Fibroblast of skin of scalp (primary cell): Measurements from ENCODE around the gene CERS6.
"Not testable (repeated sequence)": the region's sequence is repeated elsewhere in the genome, so short reads cannot be mapped to it uniquely, and the experiment has no call there.

Experiments
- DNase-seq: peaks from one replicate; pipeline ENCODE4 v3.0.0-alpha.2; 2013

The CERS6 gene

DNA sequence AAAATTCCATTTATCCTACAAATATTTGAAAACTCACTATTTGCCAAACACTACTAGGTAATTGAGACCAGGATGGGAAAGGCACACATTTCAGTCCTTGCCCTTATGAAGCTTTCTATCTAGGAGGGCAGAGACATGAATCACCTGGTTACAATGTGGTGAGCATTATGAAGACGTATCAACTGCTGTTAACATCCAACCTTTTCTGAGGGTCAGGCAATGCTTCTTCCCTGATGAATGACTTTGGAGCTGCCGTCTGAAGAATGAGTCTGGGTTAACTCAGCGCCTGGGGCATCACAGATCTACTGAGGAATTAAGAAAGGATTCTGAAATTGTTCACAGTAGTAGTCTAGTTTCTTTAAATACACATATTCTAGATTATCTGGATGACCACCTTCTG, 284.3 kb downstream of the CERS6 start:
- DNase-seq = no peak

DNA sequence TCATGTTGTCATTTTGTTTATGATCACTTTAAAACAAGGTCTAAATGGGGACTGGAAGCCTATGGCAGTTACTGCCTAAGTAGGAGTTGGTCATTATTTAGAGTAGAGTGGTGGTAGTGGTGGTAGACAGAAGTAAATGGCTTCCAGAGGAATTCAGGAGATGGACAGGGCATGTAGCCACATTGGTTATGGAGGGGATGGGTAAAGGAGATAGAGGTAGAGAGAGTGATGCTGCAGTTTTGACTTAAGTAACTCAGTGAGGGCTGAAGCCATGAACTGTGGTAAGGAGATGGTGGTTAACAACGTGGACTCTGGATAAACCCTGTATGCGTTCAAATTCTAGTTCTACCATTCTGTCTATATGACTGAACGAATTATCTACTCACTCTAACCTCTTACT, 284.7 kb downstream of the CERS6 start:
- no peak for DNase-seq

DNA sequence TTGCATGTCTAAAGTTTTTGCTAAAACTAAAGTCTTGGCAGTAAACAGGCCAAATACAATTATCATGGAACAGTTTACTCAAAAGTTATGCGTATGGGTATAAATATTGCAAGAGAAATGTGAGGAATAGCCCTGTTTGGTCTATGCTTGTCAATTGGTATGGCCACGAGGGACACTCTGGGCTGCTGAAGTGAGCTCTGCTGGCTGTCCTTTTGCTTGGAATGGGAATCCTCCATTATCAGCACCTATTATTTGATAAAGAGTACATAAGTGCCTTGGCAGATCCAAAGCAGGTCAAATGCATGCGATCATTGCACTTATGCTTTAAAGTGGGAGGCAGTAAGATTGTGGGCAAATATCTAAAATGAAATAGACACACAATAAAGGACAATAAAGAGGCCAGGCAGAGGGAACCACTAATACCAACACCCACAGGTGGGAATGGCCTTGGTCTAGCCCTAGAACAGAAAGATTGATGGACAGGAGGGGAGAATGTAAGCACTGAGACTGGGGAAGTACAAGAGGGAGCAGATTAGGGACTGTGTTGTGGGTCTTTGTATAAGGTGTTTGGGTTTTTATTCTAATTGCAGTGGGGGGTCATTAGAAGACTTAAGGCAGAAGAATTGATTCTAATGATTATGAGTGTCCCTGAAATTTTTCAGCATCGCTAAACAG, 286.3 kb downstream of the CERS6 start:
- no peak for DNase-seq

DNA sequence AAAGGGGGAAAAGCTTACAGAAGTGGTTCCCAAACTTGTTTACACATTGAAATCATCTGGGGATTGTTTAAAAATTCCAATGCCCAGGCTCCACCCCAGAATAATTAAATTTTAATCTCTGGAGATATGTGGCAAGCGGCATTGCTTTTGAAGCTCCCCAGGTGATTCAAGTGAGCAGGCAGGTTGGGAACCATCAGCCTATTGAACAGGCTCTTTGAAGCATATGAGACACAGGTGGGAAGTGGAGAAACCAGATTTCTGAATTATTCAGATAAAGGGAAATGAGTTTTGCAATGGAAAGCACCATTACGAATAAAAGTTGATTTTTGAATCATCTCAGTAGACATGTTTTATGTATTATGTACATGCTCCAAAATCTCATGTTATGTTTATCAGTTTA, 288.8 kb downstream of the CERS6 start:
- no peak for DNase-seq

DNA sequence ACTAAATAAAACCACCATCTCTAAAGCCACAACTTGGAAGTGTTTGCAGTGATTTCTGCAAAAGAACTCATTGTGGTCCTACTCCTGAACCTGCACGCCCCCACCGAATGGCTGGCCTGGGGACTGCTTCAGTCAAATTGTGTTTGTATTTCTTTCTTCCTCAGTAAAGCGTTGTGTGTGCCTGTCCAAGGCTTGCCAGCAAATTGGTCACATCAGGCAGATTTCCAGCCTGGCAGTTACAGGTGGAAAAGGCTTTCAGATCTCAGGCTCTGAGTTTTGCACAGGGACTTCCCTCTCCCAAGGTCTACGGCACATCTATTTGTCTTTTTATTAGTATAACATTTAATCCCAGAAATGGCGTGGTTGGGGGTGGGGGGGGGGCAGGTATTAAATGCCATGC, 292.4 kb downstream of the CERS6 start:
- DNase-seq = no peak

DNA sequence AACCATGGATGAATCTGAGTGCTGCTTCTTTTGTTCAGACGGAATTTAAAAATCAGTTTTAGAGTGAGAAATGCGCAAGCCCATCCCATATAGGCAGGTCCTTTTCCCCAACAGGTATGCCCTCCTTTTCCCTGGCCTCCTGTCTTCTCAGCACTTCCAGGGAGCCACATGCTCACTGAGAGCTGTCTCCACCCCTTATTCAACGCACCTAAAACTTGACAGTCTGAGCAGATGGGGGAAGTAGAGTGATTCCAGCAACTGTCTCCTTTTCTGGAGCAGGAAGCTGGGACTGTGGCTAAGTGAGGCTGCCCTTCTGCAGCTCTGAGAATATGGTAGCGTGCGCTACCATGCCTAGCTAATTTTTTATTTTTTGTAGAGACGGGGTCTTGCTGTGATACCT, 293.2 kb downstream of the CERS6 start:
- DNase-seq = no peak

DNA sequence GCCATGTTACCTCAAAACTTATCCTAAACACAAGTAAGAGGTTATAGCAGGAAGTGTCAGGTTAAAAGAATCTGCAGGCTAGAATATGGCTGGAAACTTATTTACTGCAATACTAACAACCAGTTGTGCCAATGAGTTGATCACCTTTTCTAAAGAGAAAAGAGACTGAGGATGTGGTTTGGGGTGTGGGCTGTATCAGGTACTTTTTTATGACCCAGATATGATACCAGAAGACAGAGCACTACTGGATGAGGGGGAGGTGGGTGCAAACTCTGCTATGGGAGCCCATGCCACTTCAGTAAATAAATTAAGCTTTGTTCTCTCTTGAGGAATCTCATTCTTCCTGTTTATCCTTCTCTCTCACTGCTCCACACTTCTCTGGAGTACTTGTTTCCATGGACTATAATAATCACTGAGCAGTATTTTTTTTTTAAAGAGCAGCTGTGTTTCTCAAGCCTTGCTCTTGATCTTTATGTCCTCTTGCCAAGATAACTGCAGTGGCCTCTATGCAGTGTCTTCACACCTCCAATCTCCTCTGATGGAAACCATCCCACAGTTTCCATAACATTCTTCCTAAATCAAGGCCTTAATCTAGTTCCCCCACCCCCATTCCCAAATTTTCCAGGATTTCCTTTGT, 295.1 kb downstream of the CERS6 start:
- no peak for DNase-seq

DNA sequence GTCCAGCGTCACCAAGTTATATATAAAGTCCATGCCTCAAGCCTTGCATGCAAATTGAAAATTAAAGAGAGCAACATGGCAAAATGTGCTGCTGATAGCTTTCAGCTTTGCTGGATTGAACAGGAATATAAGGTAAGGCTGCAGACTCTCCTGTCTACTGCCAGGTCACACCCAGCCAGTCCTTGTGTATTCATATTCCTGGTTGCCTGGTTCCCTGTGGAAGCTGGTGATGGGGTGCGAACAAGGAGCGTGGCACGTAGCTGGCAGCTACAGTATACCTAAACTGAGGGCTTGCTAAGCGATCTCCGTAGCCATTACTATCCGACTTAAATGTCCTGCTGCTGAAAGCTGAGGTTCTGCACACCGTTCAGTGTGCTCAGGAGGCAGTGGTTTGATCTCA, 296.3 kb downstream of the CERS6 start:
- no peak for DNase-seq

DNA sequence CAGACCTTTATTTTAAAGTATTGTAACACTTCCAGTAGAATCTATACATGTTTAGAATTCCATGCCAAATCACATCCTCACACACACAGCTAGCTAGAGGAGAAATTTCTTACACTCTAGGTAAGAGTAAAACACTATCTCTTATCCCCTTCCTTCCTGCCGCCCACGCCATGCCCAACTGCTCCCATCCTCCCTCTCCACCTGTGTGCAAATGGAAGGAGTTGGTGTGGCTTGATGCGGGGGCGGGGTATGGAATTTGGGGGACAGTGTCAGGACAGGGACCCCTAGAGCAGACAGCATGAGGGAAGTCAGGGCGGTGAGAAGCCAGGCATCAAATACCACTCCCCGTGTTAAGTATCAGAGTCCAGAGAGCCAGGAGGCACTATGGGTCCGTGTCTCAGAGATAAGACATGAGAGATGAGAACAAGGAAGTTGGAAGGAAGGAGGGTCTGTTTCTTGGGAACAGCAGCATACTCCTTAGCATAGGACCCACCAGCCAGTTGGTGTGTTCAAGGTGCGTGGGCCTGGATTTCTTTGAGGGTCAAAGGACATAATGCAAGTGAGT, 297.8 kb downstream of the CERS6 start:
- no peak for DNase-seq

DNA sequence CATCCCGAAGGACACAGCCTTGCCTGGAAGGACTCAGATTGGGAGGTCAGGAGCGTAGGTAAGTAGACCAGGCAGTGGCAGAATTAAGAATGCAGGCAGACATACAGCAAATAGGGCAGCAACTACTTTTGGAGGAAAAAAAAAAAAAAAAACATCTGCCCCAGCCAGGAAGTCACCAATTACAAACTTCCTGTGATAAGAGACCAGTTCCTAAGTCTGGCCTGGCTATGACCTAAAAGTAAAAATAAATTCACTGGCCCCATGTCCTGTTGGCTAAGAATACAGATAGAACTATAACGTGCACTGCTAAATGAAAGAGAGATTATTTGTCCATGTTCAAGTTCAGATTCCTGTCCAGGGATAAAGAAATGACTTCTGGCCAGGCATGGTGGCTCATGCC, 301.2 kb downstream of the CERS6 start:
- no peak for DNase-seq

DNA sequence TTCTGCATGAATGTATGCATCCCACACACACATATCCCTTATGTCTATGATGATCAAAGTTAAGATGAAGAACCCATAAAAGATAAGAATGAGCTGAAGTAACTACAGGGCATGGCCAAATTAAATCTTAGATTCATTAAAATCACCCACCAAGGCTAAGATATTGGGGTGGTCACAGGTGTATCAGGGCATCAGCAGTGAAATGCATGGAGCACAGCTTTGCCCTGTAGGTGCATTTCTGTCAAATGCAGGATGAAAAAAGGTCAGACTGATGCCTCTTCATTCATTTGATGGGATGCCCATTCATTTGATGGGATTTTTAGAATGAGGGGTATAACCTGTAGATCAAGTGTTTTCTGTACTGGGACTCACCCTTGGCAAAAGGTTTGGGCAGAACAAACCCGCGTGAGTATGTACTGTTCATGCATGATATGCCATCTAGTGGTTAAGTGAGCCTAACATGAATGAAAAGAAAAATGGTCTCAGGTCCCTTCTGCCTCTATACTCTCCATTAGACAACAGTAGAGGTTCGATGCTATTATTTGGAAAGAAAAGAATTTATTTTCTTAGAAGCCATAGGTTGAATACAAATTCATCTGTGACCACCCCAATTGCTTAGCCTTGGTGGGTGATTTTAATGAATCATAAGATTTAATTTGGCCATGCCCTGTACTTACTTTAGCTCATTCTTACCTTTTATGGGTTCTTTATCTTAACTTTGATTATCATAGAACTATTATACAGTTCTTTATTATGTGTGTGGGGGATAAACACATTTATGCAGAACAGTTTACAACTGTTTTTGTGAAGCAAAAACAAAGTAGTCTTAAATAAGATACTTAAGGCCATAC, 303.1 kb downstream of the CERS6 start:
- peak; percentile 56 for DNase-seq

DNA sequence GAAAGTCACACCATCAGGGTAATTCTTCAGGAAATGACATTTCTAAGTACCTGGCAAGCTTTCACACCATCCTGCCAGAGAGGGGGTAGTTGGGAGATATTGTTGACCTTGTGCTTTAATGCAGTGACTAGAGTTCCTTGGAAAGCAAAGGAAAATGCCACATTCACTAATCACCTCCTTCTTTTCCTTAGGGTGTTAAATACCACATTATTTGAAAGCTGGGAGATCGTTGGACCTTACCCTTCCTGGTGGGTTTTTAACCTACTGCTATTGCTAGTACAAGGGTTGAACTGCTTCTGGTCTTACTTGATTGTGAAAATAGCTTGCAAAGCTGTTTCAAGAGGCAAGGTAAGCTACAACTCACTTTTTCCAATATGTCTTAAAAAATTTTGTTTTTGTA, 309.3 kb downstream of the CERS6 start:
- DNase-seq = no peak

DNA sequence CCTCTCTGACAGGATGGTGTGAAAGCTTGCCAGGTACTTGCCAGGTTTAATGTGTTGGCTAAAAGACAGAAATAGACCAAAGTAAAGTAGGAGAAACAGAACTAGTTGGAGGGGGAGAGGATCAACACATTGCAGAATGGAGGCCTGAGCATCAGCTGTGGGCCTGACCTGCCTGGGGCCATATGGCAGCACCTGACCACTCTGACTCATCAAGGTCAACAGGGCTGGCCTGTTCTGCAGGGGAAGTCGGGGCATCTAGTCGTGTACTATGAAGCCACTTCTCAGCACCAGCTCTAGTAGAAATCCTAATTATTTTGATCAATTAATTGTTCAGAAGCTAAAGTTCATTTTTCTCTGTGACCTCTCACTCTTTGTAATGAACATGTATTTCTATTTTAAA, 310.5 kb downstream of the CERS6 start:
- DNase-seq = no peak

DNA sequence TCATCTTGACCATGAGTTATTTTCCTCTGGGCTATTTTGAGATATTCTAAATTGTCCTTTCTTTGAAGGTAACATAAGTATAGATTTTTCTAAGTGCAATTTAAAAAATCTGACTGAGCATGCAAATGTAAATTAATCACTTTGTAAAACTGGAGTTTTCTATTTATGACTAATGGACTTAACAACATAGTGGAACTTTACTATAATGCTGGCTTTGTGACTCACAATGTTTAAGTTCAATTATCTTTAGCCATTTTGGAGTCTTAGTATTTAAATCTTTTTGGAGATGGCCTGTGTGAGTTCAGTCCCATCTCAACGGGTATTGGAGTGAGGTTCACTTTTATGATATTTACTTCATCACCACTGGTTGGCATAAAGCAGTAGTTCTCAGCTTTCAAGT, 311.2 kb downstream of the CERS6 start:
- no peak for DNase-seq

DNA sequence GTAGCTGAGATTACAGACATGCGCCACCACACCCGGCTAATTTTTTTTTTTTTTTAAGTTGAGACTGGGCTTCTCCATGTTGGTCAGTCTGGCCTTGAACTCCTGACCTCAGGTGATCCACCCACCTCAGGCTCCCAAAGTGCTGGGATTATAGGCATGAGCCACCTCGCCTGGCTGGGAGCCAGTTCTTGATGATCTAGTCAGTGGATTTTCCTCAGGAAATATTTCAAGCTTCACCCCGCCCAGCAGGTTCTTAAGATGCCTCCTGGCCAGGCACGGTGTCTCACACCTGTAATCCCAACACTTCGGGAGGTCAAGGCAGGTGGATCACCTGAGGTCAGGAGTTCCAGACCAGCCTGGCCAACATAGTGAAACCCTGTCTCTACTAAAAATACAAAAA, 312.3 kb downstream of the CERS6 start:
- not testable (repeated sequence) for DNase-seq

DNA sequence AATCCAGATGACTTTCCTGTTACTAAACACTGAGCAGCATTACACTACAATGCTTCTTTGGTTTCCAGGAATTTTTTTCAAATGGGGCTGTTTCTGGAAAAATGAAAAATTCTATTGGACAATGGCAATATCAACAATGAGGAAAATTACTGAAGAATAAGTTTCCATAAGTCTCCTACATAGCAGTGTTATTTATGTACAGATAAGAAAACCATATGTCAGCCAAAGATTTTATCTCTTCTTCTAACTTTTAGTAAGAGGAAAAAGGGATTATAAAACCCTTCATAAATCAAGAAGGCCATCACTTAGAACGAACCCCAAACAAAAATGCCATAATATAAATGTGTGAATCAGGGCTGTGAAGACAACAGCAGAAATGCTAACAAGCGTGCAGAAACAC, 314.7 kb downstream of the CERS6 start:
- DNase-seq = no peak

DNA sequence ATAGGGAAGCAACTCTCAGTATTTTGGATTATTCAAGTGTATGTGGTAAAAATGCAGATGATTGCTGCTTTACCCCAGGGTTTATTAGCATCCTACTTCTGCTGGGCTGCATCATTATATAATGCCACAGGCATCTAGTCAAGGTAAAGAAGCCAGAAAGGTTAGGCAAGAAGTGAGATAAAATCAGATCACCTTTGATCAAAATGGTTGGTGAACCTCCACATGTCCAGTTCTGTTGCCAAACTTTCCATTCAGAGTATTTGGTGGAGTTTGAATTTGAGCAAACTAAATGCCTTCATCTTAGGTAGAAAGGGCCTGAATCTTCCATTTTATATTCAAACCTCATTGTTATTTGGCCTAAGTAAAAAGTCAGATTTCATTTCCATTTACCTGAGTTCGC, 316.6 kb downstream of the CERS6 start:
- no peak for DNase-seq

DNA sequence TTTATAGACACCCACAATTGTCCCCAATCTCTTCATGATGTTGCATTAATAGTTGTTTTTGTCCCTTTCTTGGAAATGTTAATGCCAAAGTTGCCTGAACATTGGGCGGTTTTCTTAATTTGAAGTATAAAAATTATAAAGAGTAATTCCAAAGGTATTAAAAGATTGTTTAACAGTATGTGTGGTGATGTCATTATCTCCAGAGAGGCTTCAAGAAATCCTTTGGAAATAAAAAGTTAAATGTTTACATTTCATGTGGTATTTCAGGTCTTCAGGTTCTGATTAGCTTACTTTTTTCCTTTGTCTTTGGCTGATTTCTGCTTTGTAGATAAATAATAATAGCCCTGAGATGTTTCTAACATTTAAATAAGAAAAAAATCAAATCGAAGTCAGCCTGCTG, 317.1 kb downstream of the CERS6 start:
- no peak for DNase-seq

DNA sequence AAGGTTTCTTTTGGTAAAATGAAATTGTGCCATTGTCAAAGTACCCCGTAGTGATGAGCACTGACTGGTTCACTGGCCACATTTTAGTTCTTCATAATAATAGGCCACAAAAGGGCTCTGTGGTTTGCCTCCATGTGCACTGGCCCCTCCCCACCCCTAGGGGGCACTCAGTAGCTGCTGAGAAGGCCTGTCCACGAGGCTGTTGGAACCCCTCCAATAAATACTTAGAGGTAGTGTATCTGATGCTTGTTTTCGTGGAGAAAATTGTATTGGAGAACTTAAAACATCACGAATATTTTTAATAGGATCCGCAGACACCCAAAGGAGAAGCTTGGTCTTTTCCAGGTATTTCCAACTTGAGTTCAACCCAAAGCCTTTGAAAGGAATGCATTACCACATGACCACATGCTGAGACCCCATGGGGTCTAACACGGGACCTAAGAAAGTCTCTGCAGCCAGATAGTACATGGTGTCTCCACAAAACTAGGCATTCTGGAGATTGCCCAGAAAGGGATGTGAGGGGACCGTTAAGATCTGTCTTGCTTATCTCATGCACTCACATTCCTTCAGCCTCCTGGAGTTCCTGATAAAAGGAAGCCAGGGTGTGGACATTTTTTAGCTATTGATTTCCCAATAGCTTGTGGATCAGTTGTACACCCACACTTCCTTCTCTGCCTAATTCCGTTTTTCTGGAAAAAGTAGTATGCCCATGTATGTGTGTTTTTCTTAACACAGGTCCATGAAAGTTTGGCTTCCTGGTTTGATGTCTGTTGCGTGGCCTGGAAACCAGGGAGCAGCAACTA, 317.8 kb downstream of the CERS6 start:
- peak; percentile 57 for DNase-seq

DNA sequence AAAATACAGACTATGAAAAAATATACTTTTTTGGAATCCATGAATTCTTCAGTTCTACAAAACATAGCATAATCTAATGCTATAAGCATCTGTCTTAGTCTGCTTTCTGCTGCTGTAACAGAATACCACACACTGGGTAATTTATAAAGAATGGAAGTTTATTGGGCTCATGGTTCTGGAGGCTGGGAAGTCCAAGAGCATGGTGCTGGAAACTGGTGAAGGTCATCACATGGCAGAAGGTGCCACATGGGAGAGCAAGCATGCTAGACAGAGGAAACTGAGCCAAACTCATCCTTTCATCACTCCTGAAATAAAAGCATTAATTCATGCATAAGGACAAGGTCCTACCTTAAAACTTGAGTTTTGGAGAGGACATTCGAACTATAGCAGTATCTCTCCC, 319.8 kb downstream of the CERS6 start:
- no peak for DNase-seq

DNA sequence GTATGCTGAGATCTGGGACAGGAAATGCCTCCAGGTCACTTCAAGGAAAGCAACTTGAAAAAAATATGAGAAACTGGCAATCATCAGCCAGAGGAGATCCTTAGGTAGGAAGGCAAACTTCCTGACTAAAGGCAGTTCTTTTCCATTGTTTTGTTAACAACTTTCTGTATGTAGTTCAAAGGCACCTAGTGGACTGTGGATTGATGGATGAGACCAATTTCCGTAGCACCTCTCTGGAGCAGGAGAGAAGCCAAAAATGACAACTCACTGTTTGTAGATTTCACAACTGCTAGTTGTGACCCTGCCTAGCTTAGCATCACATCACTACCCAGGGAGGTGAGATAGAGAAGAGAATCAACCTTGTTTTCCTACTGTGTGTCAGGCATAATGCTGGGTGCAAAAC, 324.6 kb downstream of the CERS6 start:
- no peak for DNase-seq

DNA sequence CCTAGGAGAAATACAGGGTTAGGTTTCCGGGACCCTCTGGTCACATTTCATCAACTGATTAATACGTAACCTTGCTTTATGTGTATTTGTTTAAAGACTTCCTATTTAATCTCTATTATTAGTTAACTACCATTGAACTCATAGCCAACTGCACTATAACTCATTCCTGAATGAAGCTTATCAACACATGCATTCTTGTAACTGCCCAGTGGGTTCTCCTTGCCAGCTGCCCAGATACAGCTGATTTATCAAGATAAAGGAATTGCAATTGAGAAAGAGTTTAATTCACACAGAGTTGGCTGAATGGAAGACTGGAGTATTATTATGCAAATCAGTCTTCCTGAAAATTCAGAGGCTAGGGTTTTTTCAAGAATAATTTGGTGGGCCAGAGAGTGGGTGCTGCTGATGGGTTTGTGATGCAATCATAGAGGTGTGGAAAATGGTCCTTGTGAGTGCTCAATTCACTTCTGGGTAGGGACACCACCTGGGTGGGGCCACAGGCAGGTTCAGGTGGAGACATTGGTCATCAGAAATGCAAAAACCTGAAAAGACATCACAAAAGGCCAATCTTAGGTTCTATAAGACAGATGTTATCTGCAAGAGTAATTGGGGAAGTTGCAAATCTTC, 325.2 kb downstream of the CERS6 start:
- DNase-seq = no peak
